K562 (cell line): ENCODE results near the gene SRD5A1. TPM values are rescaled to one million over a fixed set of nuclear protein-coding genes. Genes with fewer than 3 reads are reported as not detected.

ENCODE experiments used
- ATAC-seq: fragments of 200-7000 bp; cut with Tn5 transposase; 3 replicates; pipeline ENCODE4 v1.9.1; 2020; ENCODE audit warnings: moderate library complexity
- BruUV-seq: library from RNA; stranded (reverse); fragments of 400-500 nt; replicated peaks from 2 replicates; lab custom pipeline; 2021; lab: Mats Ljungman, UMichigan
- CTCF ChIA-PET: fragments of 300-600 bp; formaldehyde crosslinking; extraction: SDS; loops from one replicate; lab custom pipeline; 2021; ENCODE audit warnings: low intra/inter-chr PET ratio; lab: Yijun Ruan, JAX
- POLR2A ChIA-PET: fragments of 300-600, 350-650 bp; sonication (Branson Sonifier 250); formaldehyde crosslinking; extraction: SDS; loops from one replicate; lab custom pipeline; 2021; ENCODE audit warnings: antibody characterized with exemption, inconsistent platforms; lab: Yijun Ruan, JAX
- DNase-seq, 4 experiments: peaks; one replicate each; pipeline versions ENCODE4 v3.0.0 to v3.0.0-alpha.2; 2011 to 2018; ENCODE audit warnings: low spot score in 3 of 4, mixed read lengths in 3 of 4; ENCODE audit errors: extremely low read depth in 1 of 4
- FAIRE-seq: peaks from 2 replicates; lab custom pipeline; 2011; peaks lifted over from hg19 to GRCh38; lab: Jason Lieb, UNC
- H2AFZ ChIP-seq: 2 replicates; pipeline ENCODE4 v1.6.0; 2011; ENCODE audit warnings: low read depth, low read length, control low read depth, inconsistent platforms
- H3K27ac ChIP-seq: fragments of 200-600 bp; 3 replicates; pipeline ENCODE4 v1.8.0; 2011; ENCODE audit warnings: low read depth, mild to moderate bottlenecking, control low read depth, inconsistent platforms, low read length, moderate library complexity, mixed read lengths; ENCODE audit errors: extremely low read depth
- H3K27me3 ChIP-seq, 2 experiments: fragments of 300-600 bp in 1 of 2; 2 replicates in 1 of 2; 3 replicates in 1 of 2; pipeline versions ENCODE4 v1.6.0 to v1.8.0; 2011; ENCODE audit warnings: inconsistent platforms in 2 of 2, low read length in 2 of 2, mild to moderate bottlenecking in 1 of 2, mixed read lengths in 1 of 2, moderate library complexity in 1 of 2; ENCODE audit not compliant: control insufficient read depth in 2 of 2, insufficient read depth in 2 of 2
- H3K36me3 ChIP-seq: fragments of 300-600 bp; 3 replicates; pipeline ENCODE4 v1.8.0; 2011; ENCODE audit warnings: mild to moderate bottlenecking, low read length, inconsistent platforms; ENCODE audit not compliant: control insufficient read depth, insufficient read depth
- H3K4me1 ChIP-seq, 2 experiments: fragments of 200-600 bp in 1 of 2; replicated peaks in 1 of 2; 2 replicates in 1 of 2; 3 replicates in 1 of 2; pipeline versions ENCODE4 v1.5.1 to v1.8.0; 2011; ENCODE audit warnings: inconsistent platforms in 2 of 2, low read length in 2 of 2, mild to moderate bottlenecking in 1 of 2, mixed read lengths in 1 of 2, moderate library complexity in 1 of 2; ENCODE audit not compliant: control insufficient read depth in 2 of 2, insufficient read depth in 2 of 2
- H3K4me2 ChIP-seq: 2 replicates; pipeline ENCODE4 v1.6.1; 2011; ENCODE audit warnings: low read length, control low read depth, inconsistent platforms, mixed read lengths; ENCODE audit not compliant: insufficient read depth
- H3K4me3 ChIP-seq: fragments of 200-600 bp; sonication (generic), shearing (Covaris generic); 2 replicates; pipeline ENCODE4 v1.5.1; 2016; ENCODE audit warnings: control low read depth, inconsistent platforms
- H3K79me2 ChIP-seq: fragments of 200-600 bp; 3 replicates; pipeline ENCODE4 v1.8.0; 2011; ENCODE audit warnings: low read length, inconsistent platforms; ENCODE audit not compliant: control insufficient read depth, insufficient read depth
- H3K9ac ChIP-seq, 2 experiments: 2 replicates each; pipeline versions ENCODE4 v1.6.0 to v1.6.1; 2011; ENCODE audit warnings: low read depth in 2 of 2, low read length in 2 of 2, control low read depth in 1 of 2, inconsistent platforms in 1 of 2, mild to moderate bottlenecking in 1 of 2, mixed read lengths in 1 of 2; ENCODE audit not compliant: insufficient read depth in 1 of 2
- H3K9me1 ChIP-seq: one replicate; pipeline ENCODE4 v1.6.0; 2011; ENCODE audit warnings: inconsistent platforms, mild to moderate bottlenecking, low read length, moderate library complexity; ENCODE audit not compliant: control insufficient read depth, insufficient read depth
- H3K9me3 ChIP-seq: replicated peaks from 2 replicates; pipeline ENCODE4 v1.5.1; 2011; ENCODE audit warnings: low read depth, low read length, inconsistent platforms; ENCODE audit not compliant: control insufficient read depth, insufficient read depth
- H4K20me1 ChIP-seq: replicated peaks from 2 replicates; pipeline ENCODE4 v1.6.1; 2011; ENCODE audit warnings: low read length, inconsistent platforms, mixed read lengths; ENCODE audit not compliant: control insufficient read depth, insufficient read depth
- ARID2 ChIP-seq: fragments of 450-650 bp; IDR thresholded peaks from 2 replicates; pipeline ENCODE4 v1.6.1; 2017; ENCODE audit warnings: antibody characterized with exemption, mild to moderate bottlenecking
- HDAC6 ChIP-seq: IDR thresholded peaks from 2 replicates; pipeline ENCODE4 v1.6.1; 2012; ENCODE audit warnings: low read depth, mild to moderate bottlenecking, control low read depth, inconsistent platforms, low read length, moderate library complexity
- PHB ChIP-seq: fragments of 250-450 bp; sonication (Bioruptor Pico); IDR thresholded peaks from 2 replicates; pipeline ENCODE4 v1.5.0; 2021
- SAFB ChIP-seq: fragments of 200-400 bp; formaldehyde crosslinking; IDR thresholded peaks from 2 replicates; pipeline ENCODE4 v1.6.1; 2017; ENCODE audit warnings: low read depth, low read length, borderline replicate concordance
- TAF1 ChIP-seq: IDR thresholded peaks from 2 replicates; pipeline ENCODE4 v1.6.1; 2011; ENCODE audit warnings: mild to moderate bottlenecking, low read length, moderate library complexity; ENCODE audit not compliant: insufficient read depth, control insufficient read depth, severe bottlenecking; ENCODE audit errors: extremely low read depth
- ZNF311 ChIP-seq: fragments of 250-450 bp; sonication (Bioruptor Pico); IDR thresholded peaks from 2 replicates; pipeline ENCODE4 v1.4.0; 2020; ENCODE audit warnings: mild to moderate bottlenecking, moderate library complexity
- ZNF77 ChIP-seq: fragments of 250-450 bp; sonication (Bioruptor Pico); IDR thresholded peaks from 2 replicates; pipeline ENCODE4 v1.5.0; 2020
- WGBS: fragments of 100-300 bp; shearing (Covaris generic); methylation state at CpG from one replicate; pipeline ENCODE4 v1.1.6; 2016; ENCODE audit warnings: low coverage, mixed read lengths; ENCODE audit not compliant: insufficient coverage; ENCODE audit errors: missing lambda C conversion rate; 5-methylcytosine and 5-hydroxymethylcytosine counted together
- in situ Hi-C: fragments of 300-500 bp; cut with MboI; formaldehyde crosslinking; loops from 4 replicates; pipeline ENCODE4 v1.15.0; 2018; ENCODE audit warnings: inconsistent platforms, mixed read lengths
- intact Hi-C: fragments of 100-400 bp; cut with micrococcal nuclease; formaldehyde crosslinking; loops from 2 replicates; pipeline ENCODE4 v1.14.2; 2022
- polyA plus RNA-seq, 8 experiments: library from polyadenylated mRNA; depleted of rRNA in 4 of 8; stranded (reverse) in 5 of 8; unstranded in 3 of 8; fragments of >200 nt; fragmentation: Nextera tagmentation in 2 of 8; fragmentation: Illumina TruSeq in 1 of 8; extraction: Ambion mirVana in 2 of 8; extraction: Trizol in 1 of 8; gene quantifications; 2 replicates each; pipeline versions ENCODE4 v1.2.1 to v1.2.3, GENCODE V29; 2011 to 2014; ENCODE audit warnings: inconsistent platforms in 1 of 8, missing spikeins in 1 of 8
- total RNA-seq, 7 experiments: library from RNA; depleted of rRNA in 6 of 7; stranded (reverse); fragments of >200 nt in 6 of 7; fragmentation: Illumina TruSeq in 2 of 7; extraction: Trizol in 2 of 7; gene quantifications; 2 replicates each; pipeline versions ENCODE4 v1.2.1 to v1.2.3, GENCODE V29; 2011 to 2021; ENCODE audit warnings: low replicate concordance in 1 of 7
- TF ChIP-seq, protein P1 (sequence below), 2 experiments: IDR thresholded peaks in 1 of 2; conservative IDR thresholded peaks in 1 of 2; 2 replicates each; pipeline ENCODE4 v1.6.1; 2016; ENCODE audit warnings: low read depth in 2 of 2, mild to moderate bottlenecking in 1 of 2, missing compliant biosample characterization in 1 of 2, missing genetic modification characterization in 1 of 2, moderate library complexity in 1 of 2

The SRD5A1 gene
- total and polyA plus RNA-seq, 9 of the 15 experiments (the other 6 are each of a cell fraction or from before 2014, with no cell fraction given), result 1.3 to 22.6 (median 8.1) TPM

DNA sequence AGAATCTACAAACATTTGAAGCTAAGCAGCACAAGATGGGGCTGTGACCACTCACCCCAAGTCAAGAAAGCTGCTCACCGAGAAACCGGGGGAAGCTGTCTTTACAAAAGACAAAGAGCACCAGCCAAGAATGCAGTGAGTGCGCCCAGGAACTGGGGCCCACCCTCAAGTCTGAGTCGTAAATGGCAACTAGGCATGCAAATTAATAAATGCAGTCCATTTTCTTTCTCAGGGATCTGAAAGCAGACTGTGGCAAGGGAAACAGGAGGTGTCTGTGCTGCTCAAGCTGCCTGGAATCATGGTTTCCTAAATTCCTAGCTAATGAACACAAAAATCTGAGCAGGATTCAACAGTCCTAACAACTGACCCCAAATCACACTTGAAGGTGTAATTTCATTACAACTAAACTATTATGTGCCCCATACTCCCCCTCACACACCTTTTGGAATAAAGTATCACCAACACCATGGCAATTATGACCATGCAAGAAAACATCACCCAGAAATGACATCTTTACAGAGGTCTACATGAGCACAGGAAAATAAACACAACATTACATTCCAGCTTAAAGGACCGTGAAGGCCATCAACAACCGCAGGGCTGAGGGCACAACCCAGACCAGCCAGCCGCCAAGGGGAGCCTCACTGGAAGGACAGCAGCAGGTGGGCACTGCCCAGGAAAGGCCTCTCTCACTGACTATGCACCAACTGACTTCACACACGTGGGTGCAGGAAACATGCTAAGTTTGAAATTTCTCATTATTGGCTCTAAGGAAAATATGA is 18.0 kb upstream of the SRD5A1 start:
- H3K4me1 ChIP-seq, result no peaks in the 10 kb centered on the region
- ChIA-PET CTCF (no interaction called here), POLR2A (interaction anchor here (1.2 to 1.5 kb wide), 2 partner anchors 13 to 17 kb away, joined by 5 read pairs; no protein-coding TSS in a partner anchor)
- H3K9me1 ChIP-seq, result peaks cover 4% of the 10 kb centered on the region
- H3K79me2 ChIP-seq, result peaks cover 80% of the 10 kb centered on the region
- TF ChIP-seq ZNF311 (CRISPR knock-in tag), result no peak
- no peak for TF ChIP-seq ARID2
- TF ChIP-seq TAF1, result no peak
- TF ChIP-seq, protein P1, sequence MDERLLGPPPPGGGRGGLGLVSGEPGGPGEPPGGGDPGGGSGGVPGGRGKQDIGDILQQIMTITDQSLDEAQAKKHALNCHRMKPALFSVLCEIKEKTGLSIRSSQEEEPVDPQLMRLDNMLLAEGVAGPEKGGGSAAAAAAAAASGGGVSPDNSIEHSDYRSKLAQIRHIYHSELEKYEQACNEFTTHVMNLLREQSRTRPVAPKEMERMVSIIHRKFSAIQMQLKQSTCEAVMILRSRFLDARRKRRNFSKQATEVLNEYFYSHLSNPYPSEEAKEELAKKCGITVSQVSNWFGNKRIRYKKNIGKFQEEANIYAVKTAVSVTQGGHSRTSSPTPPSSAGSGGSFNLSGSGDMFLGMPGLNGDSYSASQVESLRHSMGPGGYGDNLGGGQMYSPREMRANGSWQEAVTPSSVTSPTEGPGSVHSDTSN (CRISPR knock-in tag; IDR thresholded peaks at IDR 0.05; ENCODE audit: low read depth), result no peak
- TF ChIP-seq, protein P1 (tag; conservative IDR thresholded peaks at IDR 0.05; ENCODE audit: low read depth), result no peak
- no peak for TF ChIP-seq ZNF77 (CRISPR knock-in tag)
- TF ChIP-seq HDAC6, result no peak
- no peak for TF ChIP-seq SAFB
- no peak for TF ChIP-seq PHB (CRISPR knock-in tag)
- DNase-seq (no peak), FAIRE-seq (no peak), ATAC-seq (no peak)
- WGBS, result 93% methylated on average over 8 of the region's 8 CpGs
- H3K9ac ChIP-seq, result no peak overlapping the region
- intact Hi-C loops (no loop called here), in situ Hi-C loops (no loop called here)
- no peaks in the 10 kb centered on the region for H3K9me3 ChIP-seq
- H3K4me3 ChIP-seq, result no peak overlapping the region
- peaks cover 98% of the 10 kb centered on the region for H3K36me3 ChIP-seq
- no peak overlapping the region for H2AFZ ChIP-seq
- H3K27ac ChIP-seq, result no peak overlapping the region
- no peak overlapping the region for H3K4me2 ChIP-seq
- H3K27me3 ChIP-seq, result no peaks in the 10 kb centered on the region
- BruUV-seq, result no TSS peak
- H4K20me1 ChIP-seq, result peaks cover 20% of the 10 kb centered on the region
